ENCODE measurements around the gene PIP4K2A.

PIP4K2A gene

DNA sequence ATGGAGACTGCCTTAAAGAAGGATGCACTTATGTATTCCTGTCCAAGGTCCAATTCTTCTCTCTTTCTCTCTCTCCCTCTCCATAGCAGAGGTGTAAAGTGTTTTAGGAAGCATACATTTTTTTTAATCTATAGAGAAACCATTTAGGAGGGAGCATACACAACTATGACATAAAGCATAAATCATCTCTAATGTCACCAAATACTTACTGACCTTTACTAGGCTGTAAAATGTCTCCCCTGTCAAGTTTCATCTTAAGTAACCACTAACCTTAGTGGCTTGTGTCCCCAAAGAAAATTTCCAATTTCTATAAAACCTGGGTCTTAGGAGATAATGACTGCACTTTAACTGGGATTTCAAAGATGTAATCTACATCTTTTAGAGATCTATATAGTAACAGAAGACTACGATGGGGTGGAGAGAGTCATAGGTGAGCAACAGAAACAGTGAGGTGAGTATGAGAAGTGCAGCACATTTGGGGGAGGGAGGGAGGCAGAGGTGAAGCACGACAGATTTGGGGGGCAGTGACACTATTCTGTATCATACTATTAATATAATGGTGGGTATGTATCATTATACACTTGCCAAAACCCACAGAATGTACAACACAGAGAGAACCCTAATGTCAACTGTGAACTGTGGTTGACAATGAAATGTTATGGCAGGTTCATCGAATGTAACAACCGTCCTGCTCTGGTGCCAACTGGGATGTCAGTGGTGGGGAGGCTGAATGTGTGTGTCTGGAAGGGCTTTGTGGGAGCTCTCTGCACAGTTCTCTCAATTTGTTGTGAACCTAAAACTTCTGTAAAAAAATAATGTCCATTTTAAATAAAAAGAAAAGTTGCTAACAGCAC lies 79.5 kb downstream of the PIP4K2A start:
- no peak for DNase-seq

DNA sequence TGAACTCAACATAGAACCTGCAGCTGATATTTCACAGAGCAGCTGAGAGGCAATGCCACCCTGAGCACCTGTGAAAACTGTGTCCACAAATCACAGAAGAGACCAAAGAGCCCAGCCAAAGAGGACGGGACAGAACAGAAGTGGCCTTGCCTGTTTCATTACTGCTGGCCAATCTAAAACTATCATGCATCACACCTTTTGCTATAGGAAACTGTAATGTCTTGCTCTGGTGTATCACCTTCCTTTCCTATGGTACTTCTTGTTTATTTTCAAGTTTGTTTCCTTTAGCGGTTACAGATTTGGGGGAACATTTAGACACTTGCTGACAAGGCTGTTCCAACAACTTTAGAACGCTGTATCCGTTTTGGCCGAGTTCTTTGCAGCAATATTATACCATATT lies 80.3 kb downstream of the PIP4K2A start:
- DNase-seq: no peak

DNA sequence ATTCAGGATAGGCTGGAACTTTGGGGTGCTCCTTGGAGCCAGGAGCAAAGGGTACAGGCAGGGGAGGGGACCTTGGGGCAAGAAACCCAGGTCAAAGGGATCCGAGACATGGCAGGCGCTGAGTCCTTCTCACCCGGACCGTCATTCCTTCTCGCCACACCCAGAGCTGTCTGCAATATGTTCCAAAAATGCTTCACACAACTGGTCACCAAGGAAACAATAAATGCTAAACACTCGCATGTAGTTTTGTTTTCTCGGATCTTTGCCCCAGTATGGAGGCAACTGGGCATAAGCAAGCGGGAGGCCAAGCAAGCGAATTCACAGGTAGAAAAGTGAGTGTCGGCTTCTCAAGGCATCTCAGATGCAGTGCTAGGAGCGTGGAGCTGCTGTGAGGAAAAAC lies 80.8 kb downstream of the PIP4K2A start:
- no peak for DNase-seq

DNA sequence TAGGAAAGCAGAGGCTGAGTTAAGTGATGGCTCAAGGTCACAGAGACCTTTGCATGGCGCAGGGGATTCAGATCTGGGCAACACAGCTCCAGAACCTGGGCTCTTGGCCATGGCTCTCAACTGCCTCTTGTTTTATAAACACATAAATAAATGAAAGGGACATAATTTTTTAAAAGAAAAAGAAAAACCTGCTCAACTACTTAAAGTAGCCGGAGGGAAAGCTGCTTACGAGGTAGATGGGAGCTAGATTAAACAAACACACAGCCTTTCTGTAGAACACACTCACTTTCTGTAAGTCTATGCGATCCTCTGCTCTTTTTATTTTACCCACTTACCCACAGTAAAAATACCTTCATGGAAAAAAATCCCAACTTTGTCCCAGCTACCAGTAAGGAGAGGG lies 81.3 kb downstream of the PIP4K2A start:
- no peak for DNase-seq

DNA sequence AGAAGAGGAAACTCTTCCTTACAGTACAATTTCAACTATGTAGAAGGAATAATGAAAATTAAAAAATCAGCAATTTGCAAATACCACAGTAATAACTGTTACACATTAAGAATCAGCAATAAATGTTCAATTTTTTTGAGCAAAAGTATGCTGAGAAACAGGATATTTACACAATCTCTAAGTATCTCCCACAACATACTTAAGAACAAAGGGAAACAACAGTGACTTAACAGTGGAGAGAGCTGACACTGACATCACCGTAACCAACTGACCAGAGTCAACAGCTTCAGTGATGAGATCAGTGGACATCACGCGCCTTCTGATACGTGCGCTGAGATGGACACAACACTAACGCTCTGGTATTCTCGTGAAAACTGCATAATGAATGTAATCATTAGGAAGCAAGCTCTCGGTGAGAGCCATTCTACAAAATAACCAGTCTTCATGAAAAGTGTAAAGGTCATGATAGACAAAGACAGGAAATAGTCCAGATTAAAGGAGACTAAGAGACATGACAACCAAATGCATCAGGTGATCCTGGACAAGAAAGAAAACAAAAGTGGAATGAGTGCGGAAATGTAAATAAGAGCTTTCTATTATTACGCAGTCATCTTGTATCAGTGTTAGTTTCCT lies 82.6 kb downstream of the PIP4K2A start:
- DNase-seq: no peak

DNA sequence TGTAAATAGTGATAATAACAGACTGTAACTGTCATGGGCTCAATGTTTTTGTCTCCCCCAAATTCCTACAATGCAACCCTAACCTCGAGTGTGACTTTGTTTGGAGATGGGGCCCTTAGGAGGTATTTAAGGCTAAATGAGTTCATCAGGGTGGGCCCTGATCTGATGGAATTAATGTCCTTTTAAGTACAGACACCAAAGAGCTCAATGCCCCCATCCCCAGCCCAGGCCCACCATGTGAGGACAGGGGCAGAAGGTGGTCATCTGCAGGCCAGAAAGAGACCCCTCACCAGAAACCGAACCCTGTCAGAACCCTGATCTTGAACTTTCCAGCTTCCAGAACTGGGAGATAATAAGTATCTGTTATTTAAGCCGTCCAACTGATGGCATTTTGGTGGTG lies 83.2 kb downstream of the PIP4K2A start:
- DNase-seq: no peak

DNA sequence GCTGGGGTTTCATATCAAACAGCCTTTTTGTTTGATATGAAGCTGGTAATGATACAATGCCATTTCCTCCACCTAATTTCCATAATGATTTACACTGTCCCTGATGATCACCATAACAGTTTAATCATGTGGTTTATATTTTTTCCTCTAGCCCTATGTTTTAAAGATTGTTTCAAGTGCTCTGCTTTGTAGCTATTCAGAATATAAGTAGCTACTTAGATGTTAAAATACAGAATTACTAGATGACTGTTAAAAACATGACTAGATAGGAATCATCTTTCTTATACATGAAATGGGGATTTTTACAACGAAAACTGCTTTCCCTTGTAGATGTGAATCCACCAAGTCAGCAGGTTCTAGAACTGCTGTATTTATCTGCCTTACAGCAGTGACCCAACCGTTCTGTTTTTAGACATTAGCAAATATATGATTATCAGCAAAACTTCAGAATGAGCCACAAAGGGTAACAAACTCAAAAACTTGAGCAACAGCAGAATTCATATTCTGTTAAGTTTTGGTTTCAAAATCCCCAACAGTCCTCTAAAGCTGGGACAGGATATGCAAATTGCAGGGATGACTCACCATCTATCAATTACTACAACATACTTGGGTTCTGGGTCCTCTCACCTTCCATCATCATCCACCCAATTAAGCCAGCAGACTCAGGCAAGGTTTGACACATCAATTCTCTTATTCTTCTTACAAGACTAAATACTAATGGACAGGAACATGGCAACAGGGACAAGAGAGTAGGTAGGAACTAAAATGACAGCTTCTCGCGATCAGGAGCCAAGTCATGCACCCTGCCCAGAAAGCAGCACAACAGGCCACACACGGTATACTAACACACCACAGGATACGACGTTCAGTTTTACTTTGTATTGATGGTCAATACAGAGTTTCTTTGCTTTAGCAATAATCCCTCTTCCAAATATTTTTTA lies 83.9 kb downstream of the PIP4K2A start:
- DNase-seq: peak; percentile 39

DNA sequence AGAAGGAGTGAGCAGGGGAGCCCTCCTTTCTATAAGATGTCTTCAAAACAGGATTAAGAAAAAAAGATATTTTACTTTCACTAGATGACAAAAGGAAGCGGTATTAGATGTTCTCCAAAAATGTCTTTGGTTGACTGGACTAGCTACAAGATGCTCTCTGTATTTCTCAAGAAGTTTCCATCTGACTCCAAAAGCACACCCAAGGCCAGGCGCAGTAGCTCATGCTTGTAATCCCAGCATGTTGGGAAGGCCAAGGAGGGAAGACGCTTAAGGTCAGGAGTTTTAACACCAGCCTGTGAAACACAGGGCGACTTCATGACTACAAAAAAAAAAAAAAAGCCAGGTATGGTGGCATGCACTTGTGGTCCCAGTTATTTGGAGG lies 84.5 kb downstream of the PIP4K2A start:
- no peak for DNase-seq

DNA sequence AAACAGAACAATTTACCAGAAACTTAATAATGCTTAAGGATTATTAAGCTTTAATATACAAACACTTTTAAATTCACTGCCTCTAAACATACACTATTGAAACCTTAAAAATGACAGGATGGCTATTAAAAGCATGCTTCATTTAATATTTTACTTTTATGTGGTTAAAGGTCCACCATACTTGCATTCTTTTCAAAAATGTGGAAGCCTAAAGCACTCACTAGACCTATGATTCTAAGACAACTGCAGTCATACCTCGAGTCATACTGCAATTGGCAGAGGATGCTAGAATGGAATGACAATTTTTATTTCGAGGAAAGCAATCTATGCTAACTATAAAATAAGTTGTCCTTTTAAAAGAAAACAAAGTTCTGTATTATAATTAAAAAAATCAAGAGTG lies 85.3 kb downstream of the PIP4K2A start:
- DNase-seq: no peak

DNA sequence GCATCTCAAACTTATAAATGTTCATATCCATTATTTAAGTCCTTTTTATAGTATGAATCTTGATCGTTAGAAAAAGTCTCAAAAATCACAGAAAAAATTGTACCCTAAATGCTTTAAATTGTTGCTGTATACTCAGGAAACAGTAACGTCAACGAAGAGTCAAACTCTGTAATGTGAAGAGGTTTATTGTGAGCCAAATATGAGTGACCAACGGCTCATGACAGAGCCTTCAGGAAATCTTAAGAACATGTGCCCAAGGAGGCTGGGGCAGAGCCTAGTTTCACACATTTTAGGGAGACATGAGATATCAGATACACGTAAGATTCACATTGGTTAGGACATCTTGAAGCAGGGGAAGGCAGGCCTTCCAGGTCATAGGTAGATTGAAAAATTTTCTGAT lies 86.1 kb downstream of the PIP4K2A start:
- no peak for DNase-seq

DNA sequence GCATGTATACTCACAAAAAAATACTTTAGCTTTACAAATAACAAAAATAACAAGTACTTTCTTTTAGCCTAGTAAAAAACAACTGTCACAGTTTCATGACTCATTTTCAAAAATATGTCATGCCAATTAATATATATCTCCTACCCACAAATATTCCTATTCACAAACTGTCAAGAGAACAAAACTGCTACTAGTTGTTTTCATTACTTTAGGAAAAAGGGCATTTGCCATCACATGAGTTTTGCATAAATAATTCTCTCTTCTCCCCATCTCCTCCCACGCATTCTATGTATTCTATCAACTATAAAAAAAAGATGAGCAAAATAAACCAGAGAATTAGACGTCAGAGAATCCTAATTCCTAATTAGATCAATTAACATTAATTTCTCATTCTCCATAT lies 87.6 kb downstream of the PIP4K2A start:
- no peak for DNase-seq

DNA sequence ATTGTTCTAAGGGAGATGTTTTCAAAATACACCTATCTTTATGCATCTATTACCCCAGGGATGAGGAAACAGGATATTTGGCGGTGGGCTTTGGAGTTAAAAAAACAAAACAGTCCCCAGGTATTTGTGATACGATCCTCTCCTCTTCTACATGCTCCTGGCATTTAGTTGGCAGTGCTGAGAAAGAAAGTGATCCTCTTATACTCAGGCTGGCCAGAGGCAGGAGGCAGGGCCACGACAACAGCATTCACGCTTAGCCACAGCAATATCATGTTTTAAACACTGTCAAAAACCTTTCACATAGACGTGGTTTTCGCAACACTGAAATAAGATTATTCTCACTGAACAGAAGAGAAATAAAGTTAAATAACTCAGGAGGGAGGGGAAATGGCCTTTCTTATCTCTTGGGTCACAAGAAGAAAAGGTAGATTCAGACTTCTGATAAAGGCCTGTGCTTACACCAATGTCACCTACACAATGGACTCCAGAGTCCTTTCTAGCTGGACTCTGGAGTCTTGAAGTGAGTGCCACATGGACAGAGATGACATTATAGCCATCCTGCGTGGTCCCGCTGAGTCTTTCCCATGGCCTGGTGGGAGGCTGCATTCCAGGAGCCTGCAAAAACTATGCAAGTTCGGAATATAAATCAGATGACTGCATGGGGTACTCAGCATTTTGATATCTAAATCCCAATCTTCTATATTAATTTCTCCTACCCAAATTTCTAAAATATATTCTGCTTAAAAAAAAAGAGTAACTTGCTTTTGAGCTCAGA lies 88.7 kb downstream of the PIP4K2A start:
- DNase-seq: no peak

DNA sequence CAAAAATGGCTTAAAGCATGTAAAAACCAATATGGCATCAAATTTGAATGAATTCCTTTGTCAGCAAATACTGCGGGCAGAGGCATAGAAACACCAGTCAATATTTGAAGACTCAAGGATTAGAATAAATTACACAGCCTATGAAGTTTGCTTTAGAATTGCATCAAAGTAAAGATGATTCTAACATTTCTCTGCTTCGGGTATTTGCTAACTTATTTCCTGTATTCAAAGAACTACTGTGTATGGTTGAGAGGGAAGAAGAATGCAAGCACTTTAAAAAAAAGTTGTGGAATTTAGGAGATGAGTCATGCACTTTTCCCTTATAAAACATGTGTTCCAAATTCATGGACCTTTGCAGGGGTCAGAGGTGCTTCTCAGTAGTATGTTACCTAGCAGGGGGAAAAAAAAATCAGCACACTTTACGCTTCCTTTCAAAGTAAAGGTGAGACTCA lies 90.1 kb downstream of the PIP4K2A start:
- DNase-seq: no peak

DNA sequence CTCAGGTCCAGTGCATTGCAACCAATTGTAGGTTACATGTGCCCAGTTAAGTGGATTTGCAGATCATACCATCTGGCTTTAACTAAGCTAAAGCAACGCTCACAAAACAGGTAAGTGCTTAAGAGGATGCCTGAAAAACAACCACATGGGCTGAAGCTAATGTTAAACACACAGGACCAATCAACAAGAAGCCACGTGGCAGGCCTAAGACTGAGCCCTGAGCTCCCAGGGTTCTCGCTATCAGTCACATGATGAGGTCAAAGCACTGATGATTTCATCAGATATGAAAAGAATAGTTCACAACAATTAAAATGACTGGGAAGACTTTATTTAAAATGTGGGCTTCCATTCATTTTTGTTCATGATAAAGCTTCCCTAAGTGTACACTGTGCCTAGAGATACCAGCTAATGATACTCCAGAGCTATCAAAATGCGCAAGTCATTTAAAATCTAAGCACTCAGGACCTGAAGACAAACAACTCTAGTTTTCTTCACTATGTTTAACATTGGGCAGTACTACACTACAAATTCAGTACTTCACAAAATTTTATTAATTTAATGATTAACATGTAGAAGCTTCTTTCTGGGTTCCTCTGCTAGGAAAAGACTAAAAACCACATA lies 90.6 kb downstream of the PIP4K2A start:
- no peak for DNase-seq

DNA sequence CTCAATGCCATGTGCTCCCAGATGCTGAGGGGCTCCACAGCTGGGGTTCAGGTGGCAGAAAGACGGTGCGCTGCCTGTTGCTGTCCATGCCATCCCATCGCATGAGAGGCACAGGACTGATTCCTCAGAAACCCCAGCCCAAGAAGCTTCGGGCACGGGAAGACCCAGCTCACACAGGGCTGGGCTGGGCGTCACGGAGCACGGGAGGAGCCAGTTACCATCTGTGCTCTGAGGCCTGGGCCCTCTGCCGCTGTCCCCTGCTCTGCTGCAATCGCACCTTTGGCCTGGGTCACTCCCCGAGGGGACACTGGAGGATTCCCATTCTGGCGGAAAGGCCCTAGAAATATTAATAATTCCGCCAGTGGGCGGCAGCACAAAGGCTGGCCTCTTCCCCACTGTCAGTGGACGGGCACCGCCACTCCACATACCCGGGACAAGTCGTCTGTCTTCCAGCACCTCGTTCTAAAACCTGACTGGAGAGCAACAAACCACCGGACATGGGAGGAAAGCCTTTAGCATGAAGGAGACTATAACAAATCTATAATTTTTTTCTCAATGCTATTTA lies 92.1 kb downstream of the PIP4K2A start:
- DNase-seq: no peak

DNA sequence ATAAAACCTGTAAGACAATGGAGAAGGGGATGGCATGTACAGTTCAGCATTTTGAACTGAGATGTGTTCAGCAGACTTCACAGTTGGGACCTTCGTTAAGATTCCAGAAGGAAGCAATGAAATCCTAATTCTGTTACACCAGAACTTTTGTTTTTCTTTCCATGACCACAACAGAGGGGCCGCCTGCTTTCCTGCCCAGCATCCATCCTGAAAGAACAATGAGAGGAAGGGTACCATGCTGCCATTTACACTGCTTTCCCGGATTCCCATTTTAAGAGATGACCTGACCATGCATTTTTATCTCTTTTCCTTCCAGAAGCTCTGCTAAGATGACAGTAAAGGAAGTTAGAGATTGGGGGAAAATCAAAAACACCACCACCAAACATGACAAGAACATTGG lies 92.7 kb downstream of the PIP4K2A start:
- DNase-seq: no peak

DNA sequence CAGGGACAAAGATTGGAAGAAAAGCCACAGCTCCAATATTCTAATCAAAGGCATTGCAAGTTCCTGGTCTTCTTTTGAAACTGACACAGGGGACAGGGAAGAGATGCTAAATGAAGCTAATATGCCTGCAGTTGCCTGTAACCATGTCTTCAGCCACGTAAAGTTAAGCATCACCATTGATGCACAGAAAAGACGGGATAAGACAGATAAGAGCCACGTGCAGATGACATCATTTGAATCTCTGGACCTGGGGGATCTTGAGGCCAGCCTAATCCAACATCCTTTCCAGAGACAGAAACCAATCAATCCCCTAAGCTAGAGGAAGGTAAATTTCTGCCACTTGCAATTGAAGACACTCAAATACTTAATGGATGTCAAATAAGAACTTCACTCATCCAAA lies 93.4 kb downstream of the PIP4K2A start:
- DNase-seq: no peak

DNA sequence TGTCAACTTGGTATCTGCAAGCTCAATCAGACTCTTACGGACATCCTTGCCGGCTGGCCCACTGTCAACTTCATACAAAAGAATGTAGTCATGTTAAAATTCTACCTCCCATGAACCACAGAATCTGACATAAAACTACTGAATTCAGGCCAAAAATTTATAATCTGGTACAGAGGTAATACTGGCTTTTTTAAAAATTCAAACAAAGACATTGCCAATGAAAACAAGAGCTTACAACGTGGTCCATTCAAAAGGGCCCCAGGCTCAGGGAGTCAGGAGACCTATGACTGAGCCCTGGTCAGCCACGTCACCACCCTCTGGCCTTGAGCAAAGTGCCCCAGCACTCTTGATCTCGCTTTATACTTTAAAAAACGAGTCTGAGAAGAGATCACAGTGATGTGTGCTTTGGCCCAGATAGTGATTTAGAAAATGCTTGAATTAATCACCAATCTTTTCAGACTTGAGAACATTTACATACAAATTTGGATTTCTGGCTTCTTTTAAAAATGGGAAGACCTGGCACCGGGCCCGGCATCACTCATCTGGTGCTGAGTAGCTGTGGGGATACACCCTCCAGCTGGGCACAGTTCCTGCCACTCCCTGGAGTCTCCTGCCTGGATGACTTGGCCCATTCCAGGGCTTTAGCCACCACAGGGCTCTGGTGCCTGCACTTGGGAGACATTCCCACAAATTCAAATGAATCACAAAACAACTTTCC lies 94.1 kb downstream of the PIP4K2A start:
- no peak for DNase-seq

DNA sequence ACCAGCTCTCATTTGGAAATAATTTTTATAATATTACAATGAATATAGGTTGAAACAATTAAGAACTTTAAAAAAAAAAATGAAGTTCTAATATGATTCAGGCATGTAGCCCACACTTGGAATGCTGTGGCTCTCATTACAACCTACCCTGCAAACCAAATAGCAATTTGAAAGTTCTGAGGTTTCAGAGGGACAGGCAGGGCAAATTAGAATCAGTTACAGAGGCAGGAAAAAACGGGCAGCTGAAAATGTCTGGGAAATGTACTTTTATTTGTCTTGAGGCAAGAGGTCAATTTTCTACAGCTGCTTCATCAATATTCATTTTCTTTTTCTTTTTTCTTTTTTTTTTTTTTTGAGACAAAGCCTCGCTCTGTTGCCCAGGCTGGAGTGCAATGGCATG lies 95.3 kb downstream of the PIP4K2A start:
- no peak for DNase-seq

DNA sequence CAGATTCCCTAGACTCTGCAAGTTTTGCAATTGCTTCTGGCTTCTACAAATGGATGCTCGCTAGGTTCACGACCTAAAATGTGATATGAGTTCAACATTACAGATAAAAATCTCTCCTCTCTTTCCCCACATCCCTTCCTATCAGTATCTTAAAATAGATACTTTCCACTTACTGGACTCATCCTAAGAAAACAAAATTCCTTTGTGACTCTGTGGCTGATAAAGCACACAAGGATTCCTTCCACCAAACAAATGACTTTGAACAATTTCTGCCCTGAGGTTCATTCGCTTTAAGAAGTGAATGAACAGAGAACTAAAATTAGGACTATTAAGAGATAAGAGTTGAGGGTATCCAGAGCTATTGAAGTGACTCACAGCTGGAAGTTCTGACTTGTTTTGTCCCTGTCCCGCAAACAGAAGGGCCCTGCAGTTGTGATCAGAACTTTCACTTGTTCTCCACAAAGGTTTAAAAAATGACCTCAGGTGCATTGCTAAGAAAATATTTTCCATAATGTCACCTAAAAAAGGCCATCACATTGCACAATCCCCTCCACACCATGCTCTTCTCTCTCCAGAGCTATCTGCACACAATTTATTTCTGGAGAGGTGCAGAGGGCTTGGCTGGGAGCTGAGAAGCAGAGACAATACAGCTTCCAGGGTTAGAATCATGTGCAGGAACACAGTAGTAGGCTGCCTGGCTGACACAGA lies 96.1 kb downstream of the PIP4K2A start:
- DNase-seq: no peak

DNA sequence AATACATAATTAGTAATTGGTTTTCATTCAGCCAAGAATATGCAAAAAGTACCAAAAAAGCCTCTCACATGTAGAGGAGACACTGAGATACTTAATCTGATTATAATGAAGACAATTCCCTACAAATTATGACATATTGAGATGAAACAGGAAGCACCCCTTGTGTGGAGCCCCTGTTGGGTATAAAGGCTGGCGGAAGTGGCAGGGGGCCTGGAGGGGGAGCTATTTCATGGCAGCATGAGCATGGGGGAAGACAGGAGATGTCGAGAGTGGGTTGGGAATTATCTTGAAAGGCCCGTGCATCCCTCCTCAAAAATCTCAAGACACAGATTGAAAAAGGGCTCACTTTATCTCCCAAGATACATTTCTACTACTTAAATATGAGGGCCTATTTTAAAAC lies 96.9 kb downstream of the PIP4K2A start:
- no peak for DNase-seq
